ENCODE results near the gene MAGEF1. TPM values are rescaled to one million over a fixed set of nuclear protein-coding genes. Genes with fewer than 3 reads are reported as not detected.
A peak's percentile ranks its signal among the peaks of the same experiment; 100 is the strongest.

Gene MAGEF1
- total and polyA plus RNA-seq, 12 donors, result 20.1 to 33.9 (median 30.5) TPM

DNA sequence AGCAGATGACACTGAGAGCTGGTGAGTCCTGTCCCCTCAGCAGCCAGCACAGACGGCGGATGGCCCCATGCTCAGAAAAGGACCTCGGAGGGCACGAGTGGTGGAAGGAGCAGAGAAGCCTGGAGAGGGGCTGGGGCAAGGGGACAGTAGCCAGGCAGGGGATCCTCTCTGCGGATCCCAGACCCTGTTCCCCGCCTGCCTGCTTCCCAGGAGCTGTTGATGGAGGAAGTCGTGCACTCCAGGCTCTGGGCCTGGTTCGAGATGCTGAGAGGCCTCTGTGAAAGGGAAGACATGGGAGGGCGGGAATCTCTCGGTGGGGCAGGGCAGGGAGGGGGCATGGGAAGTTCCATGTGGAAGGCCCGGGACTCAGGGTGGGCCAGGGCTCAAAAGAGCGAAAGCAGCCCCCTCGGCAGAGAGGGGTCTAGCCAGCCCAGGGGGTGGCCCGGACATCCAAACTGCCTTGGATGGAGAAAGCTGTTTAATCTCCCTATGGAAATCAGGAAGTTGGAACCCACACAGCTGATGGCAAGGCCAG, 47.9 kb upstream of the MAGEF1 start:
- Histone ChIP-seq H3K27ac (no peak overlapping the region), H3K4me1 (peaks cover 0 to 42% (median 14%) of the 10 kb centered on the region in 9 donors), H3K27me3 (peaks cover 0 to 1% (median 0%) of the 10 kb centered on the region in 7 donors), H3K9me3 (no peaks in the 10 kb centered on the region), H3K36me3 (no peaks in the 10 kb centered on the region), H3K4me3 (no peak overlapping the region)
- DNase-seq, result no peak
- WGBS, 2 donors, result 66 to 75% methylated on average over 14 of the region's 14 CpGs
- TF ChIP-seq, protein P1, sequence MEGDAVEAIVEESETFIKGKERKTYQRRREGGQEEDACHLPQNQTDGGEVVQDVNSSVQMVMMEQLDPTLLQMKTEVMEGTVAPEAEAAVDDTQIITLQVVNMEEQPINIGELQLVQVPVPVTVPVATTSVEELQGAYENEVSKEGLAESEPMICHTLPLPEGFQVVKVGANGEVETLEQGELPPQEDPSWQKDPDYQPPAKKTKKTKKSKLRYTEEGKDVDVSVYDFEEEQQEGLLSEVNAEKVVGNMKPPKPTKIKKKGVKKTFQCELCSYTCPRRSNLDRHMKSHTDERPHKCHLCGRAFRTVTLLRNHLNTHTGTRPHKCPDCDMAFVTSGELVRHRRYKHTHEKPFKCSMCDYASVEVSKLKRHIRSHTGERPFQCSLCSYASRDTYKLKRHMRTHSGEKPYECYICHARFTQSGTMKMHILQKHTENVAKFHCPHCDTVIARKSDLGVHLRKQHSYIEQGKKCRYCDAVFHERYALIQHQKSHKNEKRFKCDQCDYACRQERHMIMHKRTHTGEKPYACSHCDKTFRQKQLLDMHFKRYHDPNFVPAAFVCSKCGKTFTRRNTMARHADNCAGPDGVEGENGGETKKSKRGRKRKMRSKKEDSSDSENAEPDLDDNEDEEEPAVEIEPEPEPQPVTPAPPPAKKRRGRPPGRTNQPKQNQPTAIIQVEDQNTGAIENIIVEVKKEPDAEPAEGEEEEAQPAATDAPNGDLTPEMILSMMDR (IDR thresholded peaks at IDR 0.05), result no peak
- intact Hi-C loops (cut with DNase I), result loop anchor here in 1 of 10 donors (10.0 kb wide), 1 partner anchor 395 kb away; the partner anchor contains the start of genes CLCN2 and POLR2H
- ATAC-seq, result no peak

DNA sequence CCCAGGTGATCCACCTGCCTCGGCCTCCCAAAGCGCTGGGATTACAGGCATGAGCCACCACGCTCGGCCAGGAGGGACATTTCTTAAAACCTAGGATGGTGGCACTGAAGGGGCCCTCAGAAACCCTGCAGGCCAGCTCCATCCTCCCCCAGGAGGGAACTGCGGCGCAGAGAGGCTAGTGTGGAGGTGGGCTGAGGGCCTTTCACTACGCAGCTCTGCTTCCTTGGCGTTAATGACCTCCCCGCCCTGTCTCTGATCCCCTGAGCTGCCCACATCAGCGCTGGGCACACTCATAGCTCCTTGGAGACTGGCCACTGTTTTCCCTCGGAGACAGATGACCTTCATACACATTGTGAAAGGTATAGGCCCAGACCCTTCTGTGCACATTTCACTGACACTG, 46.2 kb upstream of the MAGEF1 start:
- Histone ChIP-seq H3K27me3 (no peaks in the 10 kb centered on the region), H3K36me3 (no peaks in the 10 kb centered on the region), H3K4me1 (peaks cover 0 to 42% (median 14%) of the 10 kb centered on the region in 9 donors), H3K9me3 (no peaks in the 10 kb centered on the region), H3K27ac (no peak overlapping the region), H3K4me3 (no peak overlapping the region)
- 93 to 95% methylated on average over 11 of the region's 11 CpGs for WGBS, 2 donors
- ATAC-seq (no peak), DNase-seq (no peak)
- intact Hi-C loops (cut with DNase I), result no loop called here
- TF ChIP-seq, protein P1 (IDR thresholded peaks at IDR 0.05), result no peak

DNA sequence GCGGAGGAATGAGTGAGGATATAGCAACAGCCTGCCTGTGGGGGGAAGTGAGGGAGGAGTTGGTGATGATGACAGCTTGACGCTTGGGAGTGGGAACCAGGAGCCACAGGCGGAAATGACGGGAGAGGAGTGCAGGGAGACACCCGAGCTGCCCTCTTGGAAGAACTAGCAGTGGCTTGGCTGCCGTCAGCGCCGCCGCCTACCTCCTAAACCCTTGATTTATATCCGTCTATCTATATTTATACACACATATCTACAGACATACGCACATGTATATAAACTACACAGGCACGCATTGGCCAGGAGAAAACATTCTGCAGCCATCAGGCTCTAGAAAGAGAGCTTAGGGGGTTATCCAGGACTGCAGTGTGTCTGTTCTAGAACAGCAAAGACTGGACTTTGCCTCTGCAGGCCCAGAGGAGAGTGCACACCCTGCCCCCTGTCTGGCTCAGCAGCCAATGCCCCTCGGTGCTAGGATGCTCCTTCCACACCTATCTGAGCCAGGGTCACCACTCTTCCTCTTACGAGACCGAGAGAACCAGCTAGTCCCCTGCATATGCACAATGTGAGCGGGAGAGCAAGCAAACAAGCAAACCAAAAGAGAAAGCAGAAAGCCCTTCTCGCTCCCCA, 45.3 kb upstream of the MAGEF1 start:
- Histone ChIP-seq H3K36me3 (no peaks in the 10 kb centered on the region), H3K27ac (peak overlapping the region in 6 of 10 donors; percentile 10 to 64 (median 60)), H3K27me3 (no peaks in the 10 kb centered on the region), H3K9me3 (no peaks in the 10 kb centered on the region), H3K4me3 (peak overlapping the region in 6 of 10 donors; percentile 13 to 27 (median 24)), H3K4me1 (peaks cover 0 to 42% (median 14%) of the 10 kb centered on the region in 9 donors)
- DNase-seq (peak; percentile 51 to 79), ATAC-seq (peak; percentile 71 to 95 (median 86))
- TF ChIP-seq, protein P1 (IDR thresholded peaks at IDR 0.05), result no peak
- intact Hi-C loops (cut with DNase I), result no loop called here
- WGBS, 2 donors, result 29 to 33% methylated on average over 17 of the region's 17 CpGs

DNA sequence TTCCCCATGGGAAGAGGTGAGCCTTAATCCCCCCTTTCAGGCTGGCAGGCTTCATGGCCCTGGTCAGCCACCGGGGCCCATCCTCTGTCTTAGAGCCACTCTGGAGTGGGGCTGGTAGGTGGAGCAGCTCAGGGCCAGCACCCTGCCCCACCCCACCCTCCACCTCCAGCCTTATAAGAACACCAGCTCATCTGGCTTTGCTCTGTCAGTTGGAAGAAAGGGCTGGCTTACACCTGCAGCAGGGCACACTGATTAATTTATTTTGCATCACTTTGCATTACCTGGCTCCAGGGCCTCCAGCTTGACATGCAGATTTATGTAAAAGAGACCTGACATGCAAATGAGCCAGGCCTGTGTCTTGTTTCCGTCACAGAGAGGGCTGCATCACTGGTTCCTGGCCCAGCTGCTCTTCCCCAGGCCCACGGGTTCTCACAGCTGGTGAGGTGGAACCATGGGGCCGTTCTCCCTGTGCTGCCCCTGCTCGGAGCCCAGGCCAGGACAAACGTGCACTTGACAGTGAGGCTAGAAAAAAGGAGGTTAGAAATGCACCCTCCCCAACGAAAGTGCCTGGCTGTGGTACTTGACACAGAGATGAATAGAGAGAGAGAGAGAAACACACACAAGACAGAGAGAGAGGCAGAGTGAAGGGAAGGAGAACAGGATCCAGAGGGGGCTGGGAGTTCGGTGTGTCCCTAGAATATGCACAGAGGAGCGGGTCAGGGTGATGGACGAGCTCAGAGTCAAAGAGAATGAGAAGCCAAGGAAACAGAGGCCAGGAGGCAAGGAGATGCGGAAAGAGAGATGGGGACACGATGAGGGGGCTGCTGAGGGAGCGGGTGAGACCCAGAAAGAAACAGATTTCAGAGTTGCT, 44.5 kb upstream of the MAGEF1 start:
- Histone ChIP-seq H3K4me1 (peaks cover 0 to 38% (median 12%) of the 10 kb centered on the region in 9 donors), H3K36me3 (no peaks in the 10 kb centered on the region), H3K27ac (peak overlapping the region in 6 of 10 donors; percentile 25 to 64 (median 56)), H3K9me3 (no peaks in the 10 kb centered on the region), H3K27me3 (no peaks in the 10 kb centered on the region), H3K4me3 (peak overlapping the region in 4 of 10 donors; percentile 20 to 27 (median 24))
- DNase-seq (no peak), ATAC-seq (peak in 5 of 8 donors; percentile 4 to 35 (median 12))
- 45 to 52% methylated on average over 13 of the region's 13 CpGs for WGBS, 2 donors
- intact Hi-C loops (cut with DNase I), result no loop called here
- TF ChIP-seq, protein P1 (IDR thresholded peaks at IDR 0.05), result no peak
